Fibroblast of mammary gland (primary cell): ENCODE measurements around the gene MICAL2.

ENCODE experiments used
- DNase-seq: peaks from one replicate; pipeline ENCODE4 v3.0.0-alpha.2; 2010; ENCODE audit warnings: low read depth
- H3K4me3 ChIP-seq: 2 replicates; pipeline ENCODE4 v1.5.1; 2011; ENCODE audit warnings: low read depth, mild to moderate bottlenecking, low read length, moderate library complexity; ENCODE audit not compliant: control insufficient read depth
- CTCF ChIP-seq: conservative IDR thresholded peaks from 2 replicates; pipeline ENCODE4 v1.5.1; 2011; ENCODE audit warnings: low read depth, low read length, inconsistent platforms; ENCODE audit not compliant: control insufficient read depth, insufficient read depth

MICAL2 gene

GRCh38 chr11:12195768-12196167 lies 85.4 kb downstream of the MICAL2 start:
- no peak overlapping the region for H3K4me3 ChIP-seq
- DNase-seq, result no peak
- TF ChIP-seq CTCF, result no peak

GRCh38 chr11:12196308-12196707 lies 85.9 kb downstream of the MICAL2 start:
- no peak for DNase-seq
- no peak overlapping the region for H3K4me3 ChIP-seq
- no peak for TF ChIP-seq CTCF

GRCh38 chr11:12196872-12197271 lies 86.5 kb downstream of the MICAL2 start:
- H3K4me3 ChIP-seq, result no peak overlapping the region
- DNase-seq, result no peak
- TF ChIP-seq CTCF, result no peak

GRCh38 chr11:12198251-12199222 lies 88.1 kb downstream of the MICAL2 start:
- TF ChIP-seq CTCF, result no peak
- DNase-seq, result no peak
- no peak overlapping the region for H3K4me3 ChIP-seq

- no peak overlapping the region for H3K4me3 ChIP-seq
- TF ChIP-seq CTCF, result no peak
- no peak for DNase-seq
These were observed 89.0 kb downstream of the MICAL2 start for GRCh38 chr11:12199231-12199948.

GRCh38 chr11:12200279-12200990 lies 90.0 kb downstream of the MICAL2 start:
- H3K4me3 ChIP-seq, result no peak overlapping the region
- no peak for TF ChIP-seq CTCF
- peak; percentile 77 for DNase-seq
